ENCODE results near the gene CGB1. TPM values are rescaled to one million over a fixed set of nuclear protein-coding genes. Genes with fewer than 3 reads are reported as not detected.
A peak's percentile ranks its signal among the peaks of the same experiment; 100 is the strongest.
"Not testable (repeated sequence)": the region's sequence is repeated elsewhere in the genome, so short reads cannot be mapped to it uniquely, and the experiment has no call there.

Gene CGB1
- total and polyA plus RNA-seq, 4 donors = not detected

- TF ChIP-seq, protein P1, sequence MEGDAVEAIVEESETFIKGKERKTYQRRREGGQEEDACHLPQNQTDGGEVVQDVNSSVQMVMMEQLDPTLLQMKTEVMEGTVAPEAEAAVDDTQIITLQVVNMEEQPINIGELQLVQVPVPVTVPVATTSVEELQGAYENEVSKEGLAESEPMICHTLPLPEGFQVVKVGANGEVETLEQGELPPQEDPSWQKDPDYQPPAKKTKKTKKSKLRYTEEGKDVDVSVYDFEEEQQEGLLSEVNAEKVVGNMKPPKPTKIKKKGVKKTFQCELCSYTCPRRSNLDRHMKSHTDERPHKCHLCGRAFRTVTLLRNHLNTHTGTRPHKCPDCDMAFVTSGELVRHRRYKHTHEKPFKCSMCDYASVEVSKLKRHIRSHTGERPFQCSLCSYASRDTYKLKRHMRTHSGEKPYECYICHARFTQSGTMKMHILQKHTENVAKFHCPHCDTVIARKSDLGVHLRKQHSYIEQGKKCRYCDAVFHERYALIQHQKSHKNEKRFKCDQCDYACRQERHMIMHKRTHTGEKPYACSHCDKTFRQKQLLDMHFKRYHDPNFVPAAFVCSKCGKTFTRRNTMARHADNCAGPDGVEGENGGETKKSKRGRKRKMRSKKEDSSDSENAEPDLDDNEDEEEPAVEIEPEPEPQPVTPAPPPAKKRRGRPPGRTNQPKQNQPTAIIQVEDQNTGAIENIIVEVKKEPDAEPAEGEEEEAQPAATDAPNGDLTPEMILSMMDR (IDR thresholded peaks at IDR 0.05; ENCODE audit: low read depth, low read length, missing input control) = no peak
- TF ChIP-seq TAF1 (conservative IDR thresholded peaks at IDR 0.05) (no peak), EGR1 (IDR thresholded peaks at IDR 0.05; ENCODE audit: low read depth in 2 of 2) (no peak), ATF3 (IDR thresholded peaks at IDR 0.05) (no peak), NR2F2 (IDR thresholded peaks at IDR 0.05) (no peak)
Measured at GRCh38 chr19:49080392-49080791, 43.7 kb upstream of the CGB1 start (continued).

- H3K27ac ChIP-seq (ENCODE audit: low read depth in 1 of 2, low read length in 2 of 2); H3K36me3 ChIP-seq (ENCODE audit: control insufficient read depth in 4 of 4, insufficient read depth in 3 of 4, low read depth in 1 of 4, low read length in 3 of 4); H3K27me3 ChIP-seq (ENCODE audit: control insufficient read depth in 4 of 4, insufficient read depth in 4 of 4, low read length in 3 of 4); DNase-seq (ENCODE audit: low spot score); H3K4me1 ChIP-seq (ENCODE audit: control insufficient read depth in 4 of 4, insufficient read depth in 4 of 4, low read length in 3 of 4); H3K4me3 ChIP-seq (ENCODE audit: low read depth in 1 of 3, low read length in 3 of 3); H3K9me3 ChIP-seq (ENCODE audit: control insufficient read depth in 4 of 4, low read length in 3 of 4); H3K9ac ChIP-seq (ENCODE audit: low read depth in 1 of 2, low read length in 2 of 2): not testable (repeated sequence)
- TF ChIP-seq RAD21 (IDR thresholded peaks at IDR 0.05) (peak; percentile 79 to 82), HNF4A (conservative IDR thresholded peaks at IDR 0.05) (peak; percentile 60 to 72)
- TF ChIP-seq, protein P1 (IDR thresholded peaks at IDR 0.05; ENCODE audit: low read depth, low read length, missing input control) = peak; percentile 61
- 12% methylated on average over 9 of the region's 9 CpGs for WGBS
Measured at GRCh38 chr19:49074869-49075268, 38.2 kb upstream of the CGB1 start.

GRCh38 chr19:49073514-49074378 lies 37.1 kb upstream of the CGB1 start:
- Histone ChIP-seq H3K27ac (ENCODE audit: low read depth in 1 of 2, low read length in 2 of 2) (no peak overlapping the region), H3K9ac (ENCODE audit: low read depth in 1 of 2, low read length in 2 of 2) (no peak overlapping the region), H3K36me3 (ENCODE audit: control insufficient read depth in 4 of 4, insufficient read depth in 3 of 4, low read depth in 1 of 4, low read length in 3 of 4) (no peaks in the 10 kb centered on the region), H3K4me3 (ENCODE audit: low read depth in 1 of 3, low read length in 3 of 3) (no peak overlapping the region), H3K27me3 (ENCODE audit: control insufficient read depth in 4 of 4, insufficient read depth in 4 of 4, low read length in 3 of 4) (peaks cover 3 to 8% (median 3%) of the 10 kb centered on the region in 4 donors), H3K9me3 (ENCODE audit: control insufficient read depth in 4 of 4, low read length in 3 of 4) (no peaks in the 10 kb centered on the region), H3K4me1 (ENCODE audit: control insufficient read depth in 4 of 4, insufficient read depth in 4 of 4, low read length in 3 of 4) (peaks cover 0 to 4% (median 1%) of the 10 kb centered on the region in 4 donors)
- 59% methylated on average over 23 of the region's 23 CpGs for WGBS
- TF ChIP-seq, protein P1 (IDR thresholded peaks at IDR 0.05; ENCODE audit: low read depth, low read length, missing input control) = peak; percentile 12
- TF ChIP-seq HNF4A (conservative IDR thresholded peaks at IDR 0.05) (no peak), HNF4G (IDR thresholded peaks at IDR 0.05) (no peak), ZBTB33 (IDR thresholded peaks at IDR 0.05) (no peak), RAD21 (IDR thresholded peaks at IDR 0.05) (no peak)
- TF ChIP-seq, protein P2, sequence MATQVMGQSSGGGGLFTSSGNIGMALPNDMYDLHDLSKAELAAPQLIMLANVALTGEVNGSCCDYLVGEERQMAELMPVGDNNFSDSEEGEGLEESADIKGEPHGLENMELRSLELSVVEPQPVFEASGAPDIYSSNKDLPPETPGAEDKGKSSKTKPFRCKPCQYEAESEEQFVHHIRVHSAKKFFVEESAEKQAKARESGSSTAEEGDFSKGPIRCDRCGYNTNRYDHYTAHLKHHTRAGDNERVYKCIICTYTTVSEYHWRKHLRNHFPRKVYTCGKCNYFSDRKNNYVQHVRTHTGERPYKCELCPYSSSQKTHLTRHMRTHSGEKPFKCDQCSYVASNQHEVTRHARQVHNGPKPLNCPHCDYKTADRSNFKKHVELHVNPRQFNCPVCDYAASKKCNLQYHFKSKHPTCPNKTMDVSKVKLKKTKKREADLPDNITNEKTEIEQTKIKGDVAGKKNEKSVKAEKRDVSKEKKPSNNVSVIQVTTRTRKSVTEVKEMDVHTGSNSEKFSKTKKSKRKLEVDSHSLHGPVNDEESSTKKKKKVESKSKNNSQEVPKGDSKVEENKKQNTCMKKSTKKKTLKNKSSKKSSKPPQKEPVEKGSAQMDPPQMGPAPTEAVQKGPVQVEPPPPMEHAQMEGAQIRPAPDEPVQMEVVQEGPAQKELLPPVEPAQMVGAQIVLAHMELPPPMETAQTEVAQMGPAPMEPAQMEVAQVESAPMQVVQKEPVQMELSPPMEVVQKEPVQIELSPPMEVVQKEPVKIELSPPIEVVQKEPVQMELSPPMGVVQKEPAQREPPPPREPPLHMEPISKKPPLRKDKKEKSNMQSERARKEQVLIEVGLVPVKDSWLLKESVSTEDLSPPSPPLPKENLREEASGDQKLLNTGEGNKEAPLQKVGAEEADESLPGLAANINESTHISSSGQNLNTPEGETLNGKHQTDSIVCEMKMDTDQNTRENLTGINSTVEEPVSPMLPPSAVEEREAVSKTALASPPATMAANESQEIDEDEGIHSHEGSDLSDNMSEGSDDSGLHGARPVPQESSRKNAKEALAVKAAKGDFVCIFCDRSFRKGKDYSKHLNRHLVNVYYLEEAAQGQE (IDR thresholded peaks at IDR 0.05) = no peak
- DNase-seq (ENCODE audit: low spot score) = no peak
